Suprapubic skin (tissue), 3 donors: ENCODE results near the gene PAK5.

Experiments
- EP300 ChIP-seq: sonication (generic); formaldehyde crosslinking; IDR thresholded peaks from one replicate; pipeline ENCODE4 v1.6.1; 2017; ENCODE audit warnings: antibody characterized with exemption
- TF ChIP-seq, protein P1 (sequence below), 2 donors: fragments of 200-600 bp in 1 of 2; fragments of 450-650 bp in 1 of 2; sonication (generic) in 1 of 2; IDR thresholded peaks; one replicate each; pipeline ENCODE4 v1.5.1; 2016 to 2019; ENCODE audit warnings: antibody characterized with exemption in 2 of 2, mild to moderate bottlenecking in 1 of 2, moderate library complexity in 1 of 2

DNA sequence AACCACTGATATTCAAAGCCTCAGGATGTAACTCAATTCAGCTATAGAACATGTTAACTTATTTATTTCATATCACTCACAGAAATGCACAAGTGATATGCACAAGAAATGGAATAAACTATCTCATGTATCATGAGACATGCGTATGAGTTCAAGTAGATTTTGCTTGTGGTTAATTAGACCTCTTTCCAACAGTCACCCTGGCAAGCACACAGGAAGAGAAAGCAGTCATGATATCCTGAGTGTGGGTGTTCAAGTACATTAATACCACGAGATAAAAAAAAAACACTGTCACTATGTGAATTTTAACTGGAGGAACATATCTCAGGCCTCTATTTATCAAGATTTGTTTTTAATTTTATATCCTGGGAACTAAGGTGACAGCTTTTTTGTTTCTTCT lies 260.3 kb downstream of the PAK5 start:
- TF ChIP-seq, protein P1, sequence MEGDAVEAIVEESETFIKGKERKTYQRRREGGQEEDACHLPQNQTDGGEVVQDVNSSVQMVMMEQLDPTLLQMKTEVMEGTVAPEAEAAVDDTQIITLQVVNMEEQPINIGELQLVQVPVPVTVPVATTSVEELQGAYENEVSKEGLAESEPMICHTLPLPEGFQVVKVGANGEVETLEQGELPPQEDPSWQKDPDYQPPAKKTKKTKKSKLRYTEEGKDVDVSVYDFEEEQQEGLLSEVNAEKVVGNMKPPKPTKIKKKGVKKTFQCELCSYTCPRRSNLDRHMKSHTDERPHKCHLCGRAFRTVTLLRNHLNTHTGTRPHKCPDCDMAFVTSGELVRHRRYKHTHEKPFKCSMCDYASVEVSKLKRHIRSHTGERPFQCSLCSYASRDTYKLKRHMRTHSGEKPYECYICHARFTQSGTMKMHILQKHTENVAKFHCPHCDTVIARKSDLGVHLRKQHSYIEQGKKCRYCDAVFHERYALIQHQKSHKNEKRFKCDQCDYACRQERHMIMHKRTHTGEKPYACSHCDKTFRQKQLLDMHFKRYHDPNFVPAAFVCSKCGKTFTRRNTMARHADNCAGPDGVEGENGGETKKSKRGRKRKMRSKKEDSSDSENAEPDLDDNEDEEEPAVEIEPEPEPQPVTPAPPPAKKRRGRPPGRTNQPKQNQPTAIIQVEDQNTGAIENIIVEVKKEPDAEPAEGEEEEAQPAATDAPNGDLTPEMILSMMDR (IDR thresholded peaks at IDR 0.05), result no peak
- no peak for TF ChIP-seq EP300
